ENCODE measurements around the gene RAET1G.
"Not testable (repeated sequence)": the region's sequence is repeated elsewhere in the genome, so short reads cannot be mapped to it uniquely, and the experiment has no call there.

The RAET1G gene

GRCh38 chr6:149913540-149914240 lies 9.2 kb downstream of the RAET1G start:
- DNase-seq (ENCODE audit: low read depth, low spot score), result no peak

GRCh38 chr6:149913085-149913484 lies 9.8 kb downstream of the RAET1G start:
- DNase-seq (ENCODE audit: low read depth, low spot score), result no peak

- DNase-seq (ENCODE audit: low read depth, low spot score), result not testable (repeated sequence)
Measured at GRCh38 chr6:149912680-149913079, 10.2 kb downstream of the RAET1G start.

GRCh38 chr6:149910721-149911151 lies 12.2 kb downstream of the RAET1G start:
- no peak for DNase-seq (ENCODE audit: low read depth, low spot score)

- no peak for DNase-seq (ENCODE audit: low read depth, low spot score)
Measured at GRCh38 chr6:149909701-149910470, 13.0 kb downstream of the RAET1G start.

- not testable (repeated sequence) for DNase-seq (ENCODE audit: low read depth, low spot score)
Measured at GRCh38 chr6:149908480-149908879, 14.4 kb downstream of the RAET1G start.

- DNase-seq (ENCODE audit: low read depth, low spot score), result no peak
Measured at GRCh38 chr6:149907317-149907716, 15.6 kb downstream of the RAET1G start.

- DNase-seq (ENCODE audit: low read depth, low spot score), result no peak
Measured at GRCh38 chr6:149906405-149906804, 16.5 kb downstream of the RAET1G start.

- DNase-seq (ENCODE audit: low read depth, low spot score), result no peak
Measured at GRCh38 chr6:149905911-149906371, 17.0 kb downstream of the RAET1G start.

GRCh38 chr6:149905371-149905910 lies 17.5 kb downstream of the RAET1G start:
- no peak for DNase-seq (ENCODE audit: low read depth, low spot score)

- no peak for DNase-seq (ENCODE audit: low read depth, low spot score)
Measured at GRCh38 chr6:149904661-149905370, 18.1 kb downstream of the RAET1G start.

- no peak for DNase-seq (ENCODE audit: low read depth, low spot score)
Measured at GRCh38 chr6:149903938-149904611, 18.8 kb downstream of the RAET1G start.

GRCh38 chr6:149901444-149902140 lies 21.3 kb downstream of the RAET1G start:
- DNase-seq (ENCODE audit: low read depth, low spot score), result no peak

GRCh38 chr6:149900620-149901443 lies 22.1 kb downstream of the RAET1G start:
- DNase-seq (ENCODE audit: low read depth, low spot score), result no peak

GRCh38 chr6:149899926-149900619 lies 22.8 kb downstream of the RAET1G start:
- DNase-seq (ENCODE audit: low read depth, low spot score), result no peak

GRCh38 chr6:149899486-149899885 lies 23.4 kb downstream of the RAET1G start:
- DNase-seq (ENCODE audit: low read depth, low spot score), result no peak

GRCh38 chr6:149898966-149899365 lies 24.0 kb downstream of the RAET1G start:
- DNase-seq (ENCODE audit: low read depth, low spot score), result no peak

GRCh38 chr6:149897855-149898744 lies 24.8 kb downstream of the RAET1G start, which contains the start of gene RAET1E:
RAET1E (minus strand) TSS chr6:149898113; CDS start chr6:149890901, 7,212 bp downstream.
- no peak for DNase-seq (ENCODE audit: low read depth, low spot score)

Measured in iPS DF 19.7 (cell line).